GM19328 (cell line): ENCODE data around the gene GABBR1.
A peak's percentile ranks its signal among the peaks of the same experiment; 100 is the strongest.

Source experiments
- ATAC-seq: cut with Tn5 transposase; IDR thresholded peaks from one replicate; pipeline ENCODE4 v1.9.1; 2021; ENCODE audit warnings: mild to moderate bottlenecking, moderate library complexity; ENCODE audit not compliant: unreplicated experiment

The GABBR1 gene

DNA sequence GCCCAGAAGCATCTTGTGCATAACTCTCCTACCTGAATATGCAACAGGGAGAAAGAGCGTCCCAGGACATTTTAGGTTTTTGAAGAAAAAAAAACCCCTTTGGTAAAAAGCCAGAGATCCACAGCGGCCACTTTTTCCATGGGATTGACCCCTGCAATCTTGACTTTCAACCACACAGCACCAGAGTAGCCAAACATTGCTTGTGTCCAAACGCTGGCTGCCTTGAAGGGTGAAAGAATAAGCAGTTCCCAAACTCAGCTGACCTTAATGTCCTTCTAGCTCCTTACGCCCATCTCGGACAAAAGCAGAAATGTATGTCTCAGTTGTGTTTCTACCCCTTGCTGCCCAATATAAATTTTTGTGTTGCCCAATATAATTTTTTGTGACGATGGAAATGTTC is 22.7 kb upstream of the GABBR1 start:
- no peak for ATAC-seq

- no peak for ATAC-seq
These were observed 20.6 kb upstream of the GABBR1 start for GRCh38 chr6:29653452-29654038.

DNA sequence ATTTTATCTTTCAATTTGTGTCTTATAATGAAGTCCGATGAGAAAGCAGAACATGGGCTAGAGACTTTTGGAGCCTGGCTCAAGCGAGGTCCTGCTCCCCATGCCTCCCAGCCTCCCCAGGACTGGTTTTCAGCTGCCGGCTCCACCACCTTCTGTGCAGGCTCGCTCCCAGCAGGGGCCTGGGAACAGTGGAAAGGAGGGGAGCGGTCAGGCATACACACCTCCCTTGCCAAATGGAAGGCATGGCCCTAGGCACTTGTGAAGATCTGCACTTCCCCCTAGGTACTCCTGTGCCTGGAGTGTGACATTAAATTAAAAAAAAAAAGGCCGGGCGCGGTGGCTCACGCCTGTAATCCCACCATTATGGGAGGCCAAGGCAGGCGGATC is 19.2 kb upstream of the GABBR1 start:
- ATAC-seq: no peak

GRCh38 chr6:29651413-29652197 is 18.6 kb upstream of the GABBR1 start:
- ATAC-seq: no peak

- peak; percentile 94 for ATAC-seq
These were observed 17.0 kb upstream of the GABBR1 start for GRCh38 chr6:29649701-29650673.

DNA sequence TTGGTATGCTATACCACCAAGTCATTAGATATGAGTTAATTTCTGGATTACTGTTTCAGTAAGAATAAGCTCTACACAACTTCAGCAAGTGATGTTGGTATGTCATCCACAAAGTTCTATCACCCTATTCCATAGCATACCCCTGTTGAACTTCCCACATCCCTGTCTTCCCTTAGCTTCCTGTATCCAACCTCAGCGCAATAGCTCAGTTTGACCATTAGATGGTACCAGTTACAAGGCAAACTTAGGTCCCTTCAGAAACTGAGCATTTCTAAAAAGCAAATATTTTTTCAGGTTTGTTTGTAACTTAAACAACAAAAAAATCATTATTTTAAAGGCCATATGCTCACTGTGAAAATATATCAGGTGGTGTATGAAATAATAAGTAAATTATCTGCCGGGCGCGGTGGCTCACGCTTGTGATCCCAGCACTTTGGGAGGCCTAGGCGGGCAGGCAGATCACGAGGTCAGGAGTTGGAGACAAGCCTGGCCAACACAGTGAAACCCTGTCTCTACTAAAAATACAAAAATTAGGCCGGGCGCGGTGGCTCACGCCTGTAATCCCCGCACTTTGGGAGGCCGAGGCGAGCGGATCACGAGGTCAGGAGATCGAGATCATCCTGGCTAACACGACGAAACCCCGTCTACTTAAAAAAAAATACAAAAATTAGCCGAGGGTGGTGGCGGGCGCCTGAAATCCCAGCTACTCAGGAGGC is 15.1 kb upstream of the GABBR1 start:
- no peak for ATAC-seq

GRCh38 chr6:29641430-29642148 is 8.6 kb upstream of the GABBR1 start:
- ATAC-seq: no peak

DNA sequence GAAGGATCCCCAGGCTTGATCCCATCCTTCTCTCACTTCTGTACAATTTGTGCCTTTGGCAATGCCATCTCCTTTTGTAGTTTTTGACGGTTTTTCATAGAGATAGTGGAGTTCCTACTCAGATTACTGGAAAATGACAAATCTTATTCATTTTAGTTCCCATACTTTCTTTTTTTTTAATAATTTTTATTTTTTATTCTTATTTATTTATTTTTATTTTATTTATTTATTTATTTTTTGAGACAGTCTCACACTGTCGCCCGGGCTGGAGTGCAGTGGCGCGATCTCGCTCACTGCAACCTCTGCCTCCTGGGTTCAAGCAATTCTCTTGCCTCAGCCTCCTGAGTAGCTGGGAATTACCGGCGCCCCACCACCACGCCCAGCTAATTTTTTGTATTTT is 4.3 kb upstream of the GABBR1 start:
- no peak for ATAC-seq

GRCh38 chr6:29633534-29633905 is 537 bp upstream of the GABBR1 start:
- ATAC-seq: no peak

DNA sequence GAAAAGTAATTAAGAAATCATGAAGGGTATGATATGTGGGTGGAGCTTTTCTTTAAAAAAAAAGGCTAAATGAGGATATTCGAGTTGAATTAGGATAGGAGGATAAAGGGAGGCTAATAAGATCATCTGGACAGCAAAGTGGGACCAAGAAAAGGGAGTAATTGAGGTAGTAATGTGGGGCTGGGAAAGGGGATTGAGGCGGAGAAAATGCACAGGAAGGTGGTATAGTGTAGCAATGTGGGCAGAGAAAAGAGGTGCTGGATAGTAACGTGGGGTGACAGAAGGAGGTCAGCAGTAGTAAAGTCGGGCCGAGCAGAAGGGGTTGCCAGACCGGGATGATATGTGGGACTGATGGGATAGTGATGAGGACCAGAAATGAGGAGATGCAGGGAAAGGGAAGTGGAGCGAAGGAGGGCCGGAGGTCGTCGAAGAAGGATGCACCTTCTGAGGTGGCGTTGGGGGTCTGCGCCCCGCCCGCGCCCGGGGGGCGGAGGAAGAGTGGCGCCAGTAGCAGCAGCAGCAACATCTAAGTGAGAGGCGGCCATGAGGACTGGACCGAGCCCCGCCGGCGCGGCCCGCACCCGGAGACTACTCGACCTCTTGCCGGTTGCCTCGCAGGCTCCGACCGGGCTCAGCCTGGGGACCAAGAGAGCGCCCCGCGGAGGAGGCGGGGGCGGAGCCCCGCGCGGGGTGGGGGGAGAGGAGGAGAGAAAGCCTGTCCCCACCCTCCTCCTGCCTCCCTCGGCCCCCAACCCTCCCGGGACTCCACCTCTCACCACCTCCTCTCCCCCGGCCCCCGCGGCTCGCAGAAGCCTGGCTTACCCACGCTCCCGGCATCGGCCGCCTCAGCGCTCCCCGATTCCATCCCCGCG is 887 bp downstream of the GABBR1 start:
- ATAC-seq: peak; percentile 38

- ATAC-seq: no peak
These were observed 1.7 kb downstream of the GABBR1 start for GRCh38 chr6:29631209-29631810.

DNA sequence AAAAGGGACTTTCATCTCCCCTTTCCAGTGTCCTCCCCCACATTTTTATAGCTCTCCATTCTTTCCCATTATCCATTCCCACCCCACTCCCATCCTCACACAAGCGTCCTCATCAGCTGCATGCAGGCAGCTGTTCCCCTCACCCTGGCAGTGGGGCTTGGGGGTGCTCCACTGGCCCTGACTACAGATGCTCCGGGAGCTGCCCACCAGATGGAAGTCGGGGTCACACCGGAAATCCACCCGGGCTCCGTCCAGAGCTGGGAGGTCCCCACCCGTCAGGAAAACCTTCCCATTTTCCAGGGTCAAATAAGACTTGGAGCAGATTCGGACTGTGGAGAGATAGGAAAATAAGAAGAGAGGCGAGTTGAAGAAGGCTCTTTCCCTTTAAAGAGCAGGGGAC is 2.7 kb downstream of the GABBR1 start:
- no peak for ATAC-seq

DNA sequence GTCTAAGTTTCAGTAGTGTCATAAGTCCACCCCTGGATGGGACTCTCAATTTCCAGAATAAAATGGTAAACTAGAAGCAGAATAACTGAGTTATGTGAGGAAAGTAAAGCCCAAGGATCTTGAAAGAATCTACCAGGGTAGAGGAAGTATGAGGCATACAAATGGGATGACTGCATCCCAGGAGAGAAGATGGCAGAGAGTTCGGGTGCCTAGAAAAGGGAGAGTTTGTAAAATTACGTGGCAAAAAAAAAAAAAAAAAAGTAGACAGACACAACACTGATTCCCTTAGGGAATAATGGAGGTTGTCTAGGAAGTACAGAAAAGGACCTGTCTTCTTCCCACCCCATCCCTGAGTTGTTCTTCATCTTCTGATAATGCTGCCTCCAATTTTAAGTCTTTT is 3.4 kb downstream of the GABBR1 start:
- no peak for ATAC-seq

DNA sequence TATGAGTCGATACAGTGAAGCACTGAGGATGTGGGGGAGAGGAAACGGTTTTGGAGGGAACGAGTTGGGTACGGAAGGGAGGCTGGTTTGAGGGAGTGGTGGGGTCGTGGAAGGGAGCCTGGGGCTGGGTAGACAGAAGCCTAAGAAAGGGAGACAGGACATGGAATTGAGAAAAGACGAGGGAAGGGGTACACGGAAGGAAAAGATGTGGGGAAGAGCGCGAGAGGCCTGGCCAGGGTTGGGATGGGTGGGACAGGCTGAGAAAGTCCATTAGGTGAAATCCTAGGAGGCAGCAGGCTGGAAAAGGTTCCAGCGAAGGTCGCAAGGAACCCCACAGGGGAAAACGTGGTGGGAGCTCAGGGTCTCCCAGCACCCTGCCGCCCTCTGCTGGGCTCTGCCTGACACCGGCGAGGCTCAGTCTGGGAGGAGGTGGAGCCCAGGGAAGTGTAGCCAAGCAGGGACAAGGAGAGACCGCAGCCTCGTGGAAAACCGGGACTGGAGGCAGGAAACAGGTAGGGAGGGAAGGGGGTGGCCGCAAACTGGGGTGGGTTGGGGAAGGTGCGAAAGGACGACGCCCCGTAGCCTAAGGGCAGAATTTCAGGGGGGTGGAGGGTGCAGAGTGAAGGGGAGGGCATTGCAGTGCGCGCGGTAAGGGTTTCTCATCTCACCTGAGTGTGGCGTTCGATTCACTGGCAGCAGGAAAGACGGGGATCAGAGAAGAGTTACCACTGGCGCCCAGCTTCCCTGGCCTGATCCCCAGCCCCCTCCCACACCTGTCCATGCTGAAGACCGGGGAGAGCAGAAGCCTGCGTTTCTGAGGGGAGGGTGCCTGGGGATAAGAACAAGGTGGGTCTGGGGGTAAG is 4.3 kb downstream of the GABBR1 start:
- ATAC-seq: no peak

GRCh38 chr6:29627755-29628418 is 5.1 kb downstream of the GABBR1 start:
- no peak for ATAC-seq

DNA sequence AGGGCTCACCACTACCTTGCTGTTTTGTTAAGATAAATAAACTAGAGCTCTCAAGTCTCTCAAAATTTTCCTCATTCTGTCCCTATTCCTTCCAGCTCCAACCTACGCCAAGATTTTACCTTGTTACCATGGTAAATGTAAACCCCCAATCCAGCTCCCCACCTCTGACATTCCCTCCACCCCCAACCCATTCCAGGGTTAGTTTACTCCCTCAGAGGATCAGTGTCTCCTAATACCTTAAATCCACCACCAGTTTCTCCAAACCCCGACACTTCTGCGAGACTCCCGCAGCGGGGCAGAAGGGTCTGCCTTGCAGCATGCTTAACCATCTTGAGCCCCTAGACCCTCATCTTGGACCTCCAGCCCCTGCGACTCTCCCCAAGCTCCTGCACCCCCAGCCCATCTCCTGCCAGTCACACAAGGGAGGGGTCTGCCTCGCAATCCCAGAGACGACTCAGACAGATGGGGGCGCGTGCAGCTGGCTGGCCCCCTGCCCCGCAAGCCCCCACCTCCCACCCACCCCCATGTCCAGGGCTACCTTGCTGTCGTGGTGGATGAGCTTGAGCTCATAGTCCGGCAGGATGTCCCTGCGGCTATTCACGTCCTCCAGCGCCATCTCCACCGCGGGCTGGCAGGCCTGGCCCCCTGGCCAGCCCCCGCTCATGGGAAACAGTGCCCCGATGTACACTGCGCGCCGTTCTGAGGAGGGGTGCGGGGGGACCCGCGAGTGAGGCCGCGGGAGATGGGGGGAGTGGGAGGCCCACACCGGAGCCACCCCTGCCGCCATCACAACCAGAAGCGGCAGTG is 5.8 kb downstream of the GABBR1 start:
- ATAC-seq: no peak
